OCI-LY7 (cell line): Measurements from ENCODE around the gene CAB39. TPM values are rescaled to one million over a fixed set of nuclear protein-coding genes. Genes with fewer than 3 reads are reported as not detected.

Experiments
- BruUV-seq: library from RNA; stranded (reverse); fragments of 400-500 nt; replicated peaks from 2 replicates; lab custom pipeline; 2021; lab: Mats Ljungman, UMichigan
- CTCF ChIA-PET: fragments of 300-600 bp; sonication (Branson Sonifier 250); formaldehyde crosslinking; loops from one replicate; lab custom pipeline; 2022; ENCODE audit warnings: antibody characterized with exemption; ENCODE audit not compliant: unreplicated experiment; lab: Charles Lee
- POLR2A ChIA-PET: fragments of 300-600 bp; sonication (Branson Sonifier 250); formaldehyde crosslinking; loops from one replicate; lab custom pipeline; 2022; ENCODE audit warnings: antibody characterized with exemption; lab: Charles Lee
- DNase-seq: peaks from one replicate; pipeline ENCODE4 v3.0.0-alpha.2; 2015; ENCODE audit warnings: low spot score
- H2AFZ ChIP-seq: fragments of 200-600 bp; sonication (generic), shearing (Covaris generic); 2 replicates; pipeline ENCODE4 v1.6.1; 2014; ENCODE audit warnings: mild to moderate bottlenecking, antibody characterized with exemption, low read length, moderate library complexity
- H3K27ac ChIP-seq: fragments of 200-600 bp; sonication (generic); 2 replicates; pipeline ENCODE4 v1.5.1; 2014; ENCODE audit warnings: mixed run types, low read depth, mild to moderate bottlenecking, moderate library complexity, low read length, inconsistent platforms; ENCODE audit not compliant: poor library complexity, severe bottlenecking
- H3K36me3 ChIP-seq: fragments of 200-600 bp; sonication (generic); 2 replicates; pipeline ENCODE4 v1.6.1; 2014; ENCODE audit warnings: mild to moderate bottlenecking, antibody characterized with exemption, low read length, moderate library complexity, mixed read lengths; ENCODE audit not compliant: insufficient read depth
- H3K4me1 ChIP-seq: fragments of 200-600 bp; sonication (generic); 2 replicates; pipeline ENCODE4 v1.5.1; 2014; ENCODE audit warnings: mild to moderate bottlenecking, low read length; ENCODE audit not compliant: insufficient read depth, poor library complexity, severe bottlenecking
- H3K4me2 ChIP-seq: fragments of 200-600 bp; sonication (generic); 2 replicates; pipeline ENCODE4 v1.6.1; 2014; ENCODE audit warnings: mild to moderate bottlenecking, low read length
- H3K4me3 ChIP-seq: fragments of 200-600 bp; sonication (generic); 2 replicates; pipeline ENCODE4 v1.5.1; 2014; ENCODE audit warnings: mild to moderate bottlenecking, low read depth, low read length; ENCODE audit not compliant: poor library complexity, severe bottlenecking
- H3K79me2 ChIP-seq: fragments of 200-600 bp; sonication (generic); 2 replicates; pipeline ENCODE4 v1.6.1; 2016; ENCODE audit warnings: low read depth, mild to moderate bottlenecking, low read length, moderate library complexity, mixed read lengths; ENCODE audit not compliant: insufficient read depth
- H3K9me2 ChIP-seq: fragments of 200-600 bp; sonication (generic); 2 replicates; pipeline ENCODE4 v1.6.1; 2016; ENCODE audit warnings: mild to moderate bottlenecking, low read length, mixed read lengths; ENCODE audit not compliant: insufficient read depth
- H3K9me3 ChIP-seq: fragments of 200-600 bp; sonication (generic); 2 replicates; pipeline ENCODE4 v1.6.1; 2014; ENCODE audit warnings: mild to moderate bottlenecking, mixed run types, low read length, mixed read lengths
- H4K20me1 ChIP-seq: fragments of 200-600 bp; sonication (generic); 2 replicates; pipeline ENCODE4 v1.6.1; 2014; ENCODE audit warnings: mild to moderate bottlenecking, antibody characterized with exemption, low read length, moderate library complexity, mixed read lengths; ENCODE audit not compliant: insufficient read depth
- CTCF ChIP-seq: fragments of 200-600 bp; sonication (generic); conservative IDR thresholded peaks from 2 replicates; pipeline ENCODE4 v1.5.1; 2014; ENCODE audit warnings: mild to moderate bottlenecking, antibody characterized with exemption, low read length, moderate library complexity, mixed read lengths
- EZH2phosphoT487 ChIP-seq: fragments of 200-600 bp; sonication (generic); IDR thresholded peaks from 2 replicates; pipeline ENCODE4 v1.6.1; 2018; ENCODE audit warnings: low read depth, borderline replicate concordance, mild to moderate bottlenecking, mixed run types, antibody characterized with exemption, low read length, moderate library complexity, mixed read lengths
- intact Hi-C: fragments of 100-400 bp; cut with micrococcal nuclease; formaldehyde crosslinking; loops from one replicate; pipeline ENCODE4 v1.10.0; 2022; ENCODE audit not compliant: unreplicated experiment
- total RNA-seq, 2 experiments: library from RNA; depleted of rRNA in 1 of 2; stranded (reverse); fragments of >200 nt in 1 of 2; shearing (Covaris generic) in 1 of 2; gene quantifications; 2 replicates each; pipeline ENCODE4 v1.2.3, GENCODE V29; 2014 to 2022

Gene CAB39
- total RNA-seq, 2 experiments from 2014 or later = 39.3 to 53.4 TPM

- no TSS peak for BruUV-seq
- ChIA-PET POLR2A (interaction anchor here (1.9 kb wide), 1 partner anchor 14 kb away, joined by 8 read pairs; no protein-coding TSS in a partner anchor), CTCF (no interaction called here)
- Histone ChIP-seq H3K4me3 (no peak overlapping the region), H3K79me2 (peaks cover 2% of the 10 kb centered on the region; the same call in 1 of the 2 replicates), H4K20me1 (no peaks in the 10 kb centered on the region), H3K9me3 (no peaks in the 10 kb centered on the region), H3K4me1 (peaks cover 12% of the 10 kb centered on the region), H3K9me2 (no peaks in the 10 kb centered on the region), H2AFZ (no peak overlapping the region), H3K27ac (no peak overlapping the region), H3K4me2 (no peak overlapping the region), H3K36me3 (no peaks in the 10 kb centered on the region)
- intact Hi-C loops = no loop called here
- DNase-seq = no peak
- TF ChIP-seq CTCF = no peak
- TF ChIP-seq EZH2phosphoT487 = no peak
Measured at GRCh38 chr2:230708204-230708603, 4.4 kb upstream of the CAB39 start.

- DNase-seq = no peak
- H2AFZ ChIP-seq = peak overlapping the region; percentile 44; the same call in 1 of the 2 replicates
- ChIA-PET CTCF (no interaction called here), POLR2A (interaction anchor here (0.7 kb wide), 1 partner anchor 334 kb away, joined by 7 read pairs; no protein-coding TSS in a partner anchor)
- H3K79me2 ChIP-seq = peaks cover 32% of the 10 kb centered on the region
- peaks cover 15% of the 10 kb centered on the region; the same call in 1 of the 2 replicates for H4K20me1 ChIP-seq
- intact Hi-C loops = loop anchor here (5.0 kb wide), 2 partner anchors 99 to 509 kb away; no protein-coding TSS in a partner anchor
- no peaks in the 10 kb centered on the region for H3K9me3 ChIP-seq
- H3K9me2 ChIP-seq = no peaks in the 10 kb centered on the region
- peak overlapping the region; percentile 3; the same call in 1 of the 2 replicates for H3K4me2 ChIP-seq
- H3K4me3 ChIP-seq = no peak overlapping the region
- peaks cover 9% of the 10 kb centered on the region for H3K36me3 ChIP-seq
- no peak overlapping the region for H3K27ac ChIP-seq
- BruUV-seq = no TSS peak
- peaks cover 29% of the 10 kb centered on the region for H3K4me1 ChIP-seq
- TF ChIP-seq EZH2phosphoT487 = no peak
Measured at GRCh38 chr2:230711224-230711623, 1.4 kb upstream of the CAB39 start.

GRCh38 chr2:230713331-230714135, 891 bp downstream of the CAB39 start:
- peak; percentile 51 for DNase-seq
- peaks cover 55% of the 10 kb centered on the region for H3K79me2 ChIP-seq
- H3K27ac ChIP-seq = peak overlapping the region; percentile 60
- no peaks in the 10 kb centered on the region for H3K9me3 ChIP-seq
- TF ChIP-seq CTCF (no peak), EZH2phosphoT487 (no peak)
- peak overlapping the region; percentile 89 for H3K4me3 ChIP-seq
- POLR2A ChIA-PET = interaction anchor here (0.6 to 2.4 kb wide), 16 partner anchors 9 to 1650 kb away, joined by 3 to 12 read pairs (median 4); partner anchors contain the start of genes FBXO36 and TRIP12
- intact Hi-C loops = loop anchor here (2.0 to 5.0 kb wide), 4 partner anchors 45 to 511 kb away; no protein-coding TSS in a partner anchor
- peaks cover 27% of the 10 kb centered on the region; the same call in 1 of the 2 replicates for H4K20me1 ChIP-seq
- H2AFZ ChIP-seq = no peak overlapping the region
- H3K4me1 ChIP-seq = peaks cover 52% of the 10 kb centered on the region
- H3K9me2 ChIP-seq = no peaks in the 10 kb centered on the region
- CTCF ChIA-PET = interaction anchor here (0.8 to 1.4 kb wide), 3 partner anchors 9 to 84 kb away, joined by 3 to 7 read pairs (median 5); no protein-coding TSS in a partner anchor
- peaks cover 10% of the 10 kb centered on the region for H3K36me3 ChIP-seq
- BruUV-seq = no TSS peak
- H3K4me2 ChIP-seq = peak overlapping the region; percentile 82
